Heart left ventricle (tissue), 16 donors: ENCODE measurements around the gene HIGD1C. TPM values are rescaled to one million over a fixed set of nuclear protein-coding genes. Genes with fewer than 3 reads are reported as not detected.

Source experiments
- ATAC-seq, 4 donors: fragments of 200-7000 bp; cut with Tn5 transposase; one replicate each; pipeline ENCODE4 v1.9.1; 2020 to 2022; ENCODE audit warnings: moderate library complexity in 4 of 4, mild to moderate bottlenecking in 3 of 4, moderate number of reproducible peaks in 1 of 4
- DNase-seq, 5 donors: peaks; one replicate each; pipeline ENCODE4 v3.0.0-alpha.2; 2020
- H3K27ac ChIP-seq, 12 donors: fragments of 200-600 bp; sonication (generic) in 4 of 12; one replicate each; pipeline versions ENCODE4 v1.5.0 to v1.8.0; 2016 to 2022; ENCODE audit warnings: mild to moderate bottlenecking in 2 of 12
- H3K27me3 ChIP-seq, 9 donors: fragments of 200-600 bp; sonication (generic) in 2 of 9; one replicate each; pipeline versions ENCODE4 v1.5.1 to v1.8.0; 2016 to 2022; ENCODE audit warnings: mild to moderate bottlenecking in 3 of 9
- H3K36me3 ChIP-seq, 9 donors: fragments of 200-600 bp; sonication (generic) in 2 of 9; one replicate each; pipeline versions ENCODE4 v1.5.0 to v1.8.0; 2018 to 2022; ENCODE audit warnings: mild to moderate bottlenecking in 2 of 9
- H3K4me1 ChIP-seq, 12 donors: fragments of 200-600 bp; sonication (generic) in 4 of 12; one replicate each; pipeline versions ENCODE4 v1.5.0 to v1.8.0; 2016 to 2022; ENCODE audit warnings: mild to moderate bottlenecking in 3 of 12
- H3K4me3 ChIP-seq, 12 donors: fragments of 200-600 bp; sonication (generic) in 4 of 12; one replicate each; pipeline versions ENCODE4 v1.5.0 to v1.8.0; 2017 to 2022; ENCODE audit warnings: mild to moderate bottlenecking in 9 of 12, moderate library complexity in 4 of 12
- H3K9me3 ChIP-seq, 12 donors: fragments of 200-600 bp; sonication (generic) in 4 of 12; one replicate each; pipeline versions ENCODE4 v1.5.0 to v1.8.0; 2016 to 2022; ENCODE audit warnings: mild to moderate bottlenecking in 1 of 12
- CTCF ChIP-seq, 12 donors: fragments of 200-600 bp; sonication (generic) in 4 of 12; IDR thresholded peaks; one replicate each; pipeline versions ENCODE4 v1.5.0 to v1.8.0; 2018 to 2022; ENCODE audit warnings: antibody characterized with exemption in 12 of 12, mild to moderate bottlenecking in 5 of 12
- POLR2A ChIP-seq, 2 donors: fragments of 450-650 bp; IDR thresholded peaks; one replicate each; pipeline ENCODE4 v1.6.1; 2017; ENCODE audit warnings: antibody characterized with exemption in 2 of 2, mild to moderate bottlenecking in 2 of 2, moderate library complexity in 2 of 2
- WGBS, 4 donors: extraction: QIAGEN DNeasy Blood & Tissue Kit in 2 of 4; methylation state at CpG; one replicate each; pipeline versions ENCODE4 v1.1.5 to v1.1.7; 2013 to 2018; 5-methylcytosine and 5-hydroxymethylcytosine counted together
- intact Hi-C, 10 donors: fragments of 100-400 bp; cut with DNase I; formaldehyde crosslinking; loops; one replicate each; pipeline versions ENCODE4 v1.11.1 to v1.14.2; 2022
- polyA plus RNA-seq, 2 donors: library from polyadenylated mRNA; stranded (reverse); fragments of 200-250 nt; gene quantifications; one replicate each; pipeline ENCODE4 v1.2.3, GENCODE V29; 2013
- total RNA-seq, 9 donors: library from RNA; depleted of rRNA in 2 of 9; stranded (reverse); fragments of >200 nt in 2 of 9; fragmentation: NEBNext Ultra II Directional in 3 of 9; extraction: Animal tissue kit (Norgen Biotek cat#: 25700) in 3 of 9; gene quantifications; one replicate each; pipeline versions ENCODE4 v1.1.0 to v1.2.4, GENCODE V29; 2016 to 2023
- donor health status: ischemic (EF 13 %, LVEDD 7.1; RV severe dilation, severe dysfunction).
- donor health status: healthy with polysubstance abuse.
- donor health status: DM: no; HTN: yes; CAD: no.
- donor health status: DM: no; HTN: no; CAD: no.
- donor health status: ischemic (EF 25% LVEDD 6.9; RV normal size, moderate dysfunction).
- donor health status: ischemic (EF 25% LVEDD 5.7; RV mildly dilated, moderate dysfunction).
- donor health status: healthy.
- donor health status: DM: yes; HTN: yes; CAD: no.
- donor health status: ischemic (EF 35%, LVEDD 5.7; RV mildly dilated, moderate dysfunction).
- donor health status: nonischemic (EF 11% LVEDD 7.7; RV severe dilation, severe dysfunction).
- donor health status: DM: yes; HTN: yes; CAD: no.
- donor health status: PGD.
- donor health status: ischemic (EF 29% LVEDD 5.4; RV normal size, mild dysfunction).
- donor health status: nonischemic (EF 23%, LVEDD 6.1; RV moderate dilation, normal function).

HIGD1C gene
- total and polyA plus RNA-seq, 11 donors: not detected

- DNase-seq (no peak), ATAC-seq (no peak)
- no peak overlapping the region for H3K4me3 ChIP-seq
- H3K27ac ChIP-seq: no peak overlapping the region
- 90 to 97% (median 94%) methylated on average over 2 of the region's 2 CpGs for WGBS, 4 donors
- H3K27me3 ChIP-seq: no peaks in the 10 kb centered on the region
- intact Hi-C loops: loop anchor here in 1 of 10 donors (10.0 kb wide), 1 partner anchor 84 kb away; no protein-coding TSS in a partner anchor
- no peaks in the 10 kb centered on the region for H3K9me3 ChIP-seq
- no peaks in the 10 kb centered on the region for H3K36me3 ChIP-seq
- TF ChIP-seq CTCF (IDR thresholded peaks at IDR 0.05) (no peak), POLR2A (IDR thresholded peaks at IDR 0.05) (no peak)
- H3K4me1 ChIP-seq: peaks cover 0 to 53% (median 10%) of the 10 kb centered on the region in 12 donors
Measured at GRCh38 chr12:51018956-51019355, 66.6 kb downstream of the HIGD1C start.

- 76 to 95% (median 86%) methylated on average over 2 of the region's 2 CpGs for WGBS, 4 donors
- H3K36me3 ChIP-seq: no peaks in the 10 kb centered on the region
- intact Hi-C loops: loop anchor here in 1 of 10 donors (10.0 kb wide), 1 partner anchor 85 kb away; no protein-coding TSS in a partner anchor
- no peak overlapping the region for H3K4me3 ChIP-seq
- ATAC-seq (no peak), DNase-seq (no peak)
- no peak overlapping the region for H3K27ac ChIP-seq
- no peaks in the 10 kb centered on the region for H3K9me3 ChIP-seq
- H3K4me1 ChIP-seq: peaks cover 0 to 60% (median 14%) of the 10 kb centered on the region in 12 donors
- TF ChIP-seq POLR2A (IDR thresholded peaks at IDR 0.05) (no peak), CTCF (IDR thresholded peaks at IDR 0.05) (no peak)
- no peaks in the 10 kb centered on the region for H3K27me3 ChIP-seq
Measured at GRCh38 chr12:51019927-51020326, 67.6 kb downstream of the HIGD1C start.

Other genes starting within 250 kb of the HIGD1C start
- gene ATF1, start 188.4 kb upstream of the HIGD1C start, total RNA-seq: 10 to 100 TPM in 8 of 9 donors, 1 to 10 TPM in 1; 9.7 to 27.4 (median 22.3) TPM
- 10 to 100 TPM in 1 of 2 donors, 1 to 10 TPM in 1; 3.5 to 12.5 TPM for gene ATF1, start 188.4 kb upstream of the HIGD1C start, polyA plus RNA-seq
- not detected for gene TMPRSS12, start 109.6 kb upstream of the HIGD1C start, total RNA-seq
- gene TMPRSS12, start 109.6 kb upstream of the HIGD1C start, polyA plus RNA-seq: not detected
- 10 to 100 TPM; 16.3 to 45.3 (median 22.0) TPM for gene SLC11A2, start 73.8 kb downstream of the HIGD1C start, total RNA-seq
- 10 to 100 TPM in 1 of 2 donors, 1 to 10 TPM in 1; 9.1 to 18.6 TPM for gene SLC11A2, start 73.8 kb downstream of the HIGD1C start, polyA plus RNA-seq
- 10 to 100 TPM; 13.6 to 34.4 (median 22.7) TPM for gene LETMD1, start 95.8 kb downstream of the HIGD1C start, total RNA-seq
- 10 to 100 TPM; 21.7 to 26.4 TPM for gene LETMD1, start 95.8 kb downstream of the HIGD1C start, polyA plus RNA-seq
- 10 to 100 TPM; 12.8 to 25.7 (median 18.5) TPM for gene CSRNP2, start 131.1 kb downstream of the HIGD1C start, total RNA-seq
- 10 to 100 TPM; 10.0 to 16.5 TPM for gene CSRNP2, start 131.1 kb downstream of the HIGD1C start, polyA plus RNA-seq
- 10 to 100 TPM; 10.8 to 28.8 (median 20.7) TPM for gene TFCP2, start 220.6 kb downstream of the HIGD1C start, total RNA-seq
- gene TFCP2, start 220.6 kb downstream of the HIGD1C start, polyA plus RNA-seq: 10 to 100 TPM in 1 of 2 donors, 1 to 10 TPM in 1; 8.3 to 18.5 TPM